Kidney glomerular epithelial cell (primary cell): ENCODE results near the gene RNF5.

Experiments used
- DNase-seq: peaks from one replicate; lab custom pipeline; 2025; lab: John Stamatoyannopoulos, UW

Gene RNF5

DNA sequence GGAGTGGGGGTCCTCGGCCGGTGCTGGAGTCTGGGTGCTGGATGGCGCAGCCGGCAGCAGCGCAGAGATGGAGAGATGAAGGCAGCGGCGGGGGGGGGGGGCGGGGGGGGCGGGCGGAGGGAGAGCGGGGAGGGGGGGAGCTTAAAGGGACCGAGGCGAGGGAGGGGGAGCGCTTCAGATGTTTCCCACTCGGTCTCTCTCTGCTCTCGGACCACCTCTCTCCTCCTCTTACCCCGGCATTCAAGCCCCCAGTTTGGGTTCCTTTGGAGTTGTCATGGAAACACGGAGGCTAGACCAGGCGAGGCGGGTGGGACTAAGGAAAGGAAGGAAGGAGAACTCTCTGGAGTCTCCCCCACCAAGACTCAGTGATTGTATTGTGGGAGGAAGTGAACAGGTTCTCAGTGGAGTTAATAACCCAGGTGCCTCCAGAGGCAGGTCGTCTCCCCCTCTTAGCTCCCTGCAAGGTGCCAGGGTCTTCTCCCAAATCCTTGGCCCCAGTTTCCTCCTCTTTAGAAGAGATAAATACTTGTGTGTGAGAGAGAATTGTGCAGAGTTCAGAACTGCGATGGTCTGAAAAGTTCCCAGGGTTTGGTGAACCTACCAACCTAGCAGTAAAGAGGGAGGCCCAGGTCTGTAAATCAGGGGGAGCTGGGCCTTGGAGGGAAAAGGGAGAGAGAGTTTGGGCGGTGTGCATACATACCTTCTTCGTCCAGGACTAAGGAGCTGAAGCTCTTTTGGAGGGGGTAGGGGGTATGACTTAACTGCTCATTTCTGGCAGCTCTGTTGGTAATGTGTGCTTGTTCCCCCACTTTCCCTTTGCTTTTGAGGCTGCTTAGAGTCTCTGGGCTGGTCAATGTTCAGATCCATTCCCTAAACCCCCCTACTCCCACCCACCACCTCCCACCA, 26.1 kb upstream of the RNF5 start, which contains the start of gene PRRT1:
TSS of gene PRRT1 (minus strand) at position 77 of the 906 bp plus-strand sequence. CDS start 112 bp downstream, outside the sequence.
- no peak for DNase-seq

GRCh38 chr6:32152769-32153563, 25.2 kb upstream of the RNF5 start:
- DNase-seq = peak; percentile 58

DNA sequence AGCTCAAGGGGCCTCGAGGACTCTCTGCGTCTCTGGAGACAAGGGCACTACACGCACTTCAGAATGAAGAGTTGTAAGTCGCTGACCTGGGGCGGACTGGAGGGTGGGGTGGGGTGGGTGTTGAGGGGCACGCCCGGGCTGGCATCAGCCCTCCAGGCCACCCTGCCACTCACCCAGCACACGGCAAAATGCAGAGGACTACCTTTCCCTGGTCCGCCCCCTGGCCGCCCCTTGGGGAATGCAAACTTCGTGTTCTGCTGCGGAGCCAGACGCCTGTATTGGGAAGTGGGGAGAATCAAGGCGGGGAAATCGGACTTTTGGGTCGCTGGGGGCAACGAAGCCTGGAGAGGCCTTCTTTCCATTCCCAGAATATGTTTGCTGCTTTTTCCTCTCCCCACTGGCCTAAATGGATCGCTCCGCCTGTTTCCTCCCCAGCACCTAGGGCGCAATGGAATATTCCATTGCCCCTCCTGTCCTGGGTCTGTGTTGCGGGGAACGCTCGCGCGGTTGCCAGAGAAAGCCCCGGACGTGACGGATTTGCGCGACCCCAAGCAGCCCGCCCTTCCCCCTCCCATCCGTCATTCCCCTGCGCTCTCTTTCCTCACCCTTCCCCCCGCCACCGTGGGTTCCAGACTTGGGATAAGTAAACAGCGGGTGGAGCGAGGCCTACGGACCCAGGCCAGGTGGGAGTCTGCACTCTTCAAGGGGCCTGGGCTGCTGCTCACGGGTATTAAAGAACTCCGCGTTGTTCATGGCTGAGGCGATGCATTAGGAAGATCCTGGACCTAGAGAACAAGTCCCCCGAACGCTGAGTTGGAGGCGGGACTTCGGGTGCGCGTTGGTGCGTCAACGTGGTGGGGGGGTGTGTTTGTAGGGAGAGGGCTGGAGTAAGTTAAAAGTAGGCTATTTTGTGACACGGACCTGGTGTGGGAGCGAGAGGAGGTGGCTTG, 24.4 kb upstream of the RNF5 start, which contains the start of gene PPT2:
TSS of gene PPT2 (plus strand) at position 578 of the 950 bp plus-strand sequence. CDS start 454 bp downstream, outside the sequence.
- DNase-seq = peak; percentile 71

DNA sequence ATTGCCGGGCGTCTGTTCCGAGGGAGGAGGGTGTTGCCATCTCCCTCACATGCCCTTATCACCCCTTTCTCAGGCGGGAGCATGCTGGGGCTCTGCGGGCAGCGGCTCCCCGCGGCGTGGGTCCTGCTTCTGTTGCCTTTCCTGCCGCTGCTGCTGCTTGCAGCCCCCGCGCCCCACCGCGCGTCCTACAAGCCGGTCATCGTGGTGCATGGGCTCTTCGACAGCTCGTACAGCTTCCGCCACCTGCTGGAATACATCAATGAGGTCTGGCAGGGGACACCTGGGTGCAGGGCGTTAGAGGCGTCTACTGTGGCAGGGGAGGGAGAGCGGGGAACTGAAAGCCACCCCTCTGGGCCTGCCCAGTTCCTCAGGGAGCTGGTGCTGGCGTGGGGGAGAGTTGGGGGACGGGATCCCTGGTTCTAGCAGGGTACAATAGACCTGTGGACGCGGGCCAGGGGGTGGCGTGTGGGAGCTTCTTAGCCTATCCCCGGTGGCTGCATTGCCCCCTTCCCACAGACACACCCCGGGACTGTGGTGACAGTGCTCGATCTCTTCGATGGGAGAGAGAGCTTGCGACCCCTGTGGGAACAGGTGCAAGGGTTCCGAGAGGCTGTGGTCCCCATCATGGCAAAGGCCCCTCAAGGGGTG, 23.6 kb upstream of the RNF5 start:
- DNase-seq = peak; percentile 40

GRCh38 chr6:32156891-32157290, 21.3 kb upstream of the RNF5 start:
- no peak for DNase-seq

GRCh38 chr6:32158052-32158451, 20.2 kb upstream of the RNF5 start:
- no peak for DNase-seq

GRCh38 chr6:32163559-32164258, 14.5 kb upstream of the RNF5 start:
- DNase-seq = no peak

- no peak for DNase-seq
Observed at GRCh38 chr6:32164295-32164694, 13.9 kb upstream of the RNF5 start, which contains the start of gene EGFL8. Gene EGFL8, plus strand, starts transcription at chr6:32164595. Its CDS starts 1,571 bp downstream, at chr6:32166166.

GRCh38 chr6:32166411-32167061, 11.7 kb upstream of the RNF5 start:
- DNase-seq = no peak

DNA sequence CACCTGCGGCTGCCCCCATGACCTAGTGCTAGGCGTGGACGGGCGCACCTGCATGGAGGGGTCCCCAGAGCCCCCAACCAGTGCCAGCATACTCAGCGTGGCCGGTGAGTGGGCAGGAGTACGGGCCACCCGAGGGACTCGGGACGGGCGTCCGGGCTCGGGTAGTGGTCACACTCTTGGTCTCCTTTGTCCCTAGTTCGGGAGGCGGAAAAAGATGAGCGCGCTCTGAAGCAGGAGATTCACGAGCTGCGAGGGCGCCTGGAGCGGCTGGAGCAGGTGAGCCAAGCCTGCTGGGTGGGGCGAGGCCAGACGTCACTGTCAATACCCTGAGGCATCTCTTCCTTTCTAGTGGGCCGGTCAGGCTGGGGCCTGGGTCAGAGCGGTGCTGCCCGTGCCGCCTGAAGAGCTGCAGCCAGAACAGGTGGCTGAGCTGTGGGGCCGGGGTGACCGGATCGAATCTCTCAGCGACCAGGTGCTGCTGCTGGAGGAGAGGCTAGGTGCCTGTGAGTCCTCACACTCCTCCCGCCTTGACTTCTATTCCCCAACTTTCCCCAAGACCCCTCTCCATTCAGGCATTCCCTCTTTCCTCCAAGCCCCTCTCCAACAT, 10.9 kb upstream of the RNF5 start:
- no peak for DNase-seq

GRCh38 chr6:32167761-32168262, 10.4 kb upstream of the RNF5 start:
- no peak for DNase-seq

DNA sequence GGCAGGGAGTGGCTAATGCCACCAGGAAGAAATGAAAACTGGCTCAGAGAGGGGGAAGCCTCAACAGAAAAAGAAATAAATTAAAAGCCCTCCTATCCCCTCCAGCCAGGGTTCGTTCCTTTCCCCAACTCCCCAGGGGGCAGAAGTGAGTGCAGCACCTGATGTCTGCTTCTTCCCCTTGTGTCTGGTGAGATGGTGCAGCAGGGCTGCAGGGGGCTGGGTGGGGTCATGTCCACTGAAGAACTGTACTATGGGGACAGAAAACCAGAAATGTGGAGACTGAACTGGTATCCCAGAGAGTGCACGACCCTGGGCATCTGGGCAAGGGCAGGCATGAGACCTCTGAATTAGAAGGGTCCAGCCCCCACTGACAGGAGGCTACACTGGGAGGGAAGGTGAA, 9.9 kb upstream of the RNF5 start:
- DNase-seq = no peak

DNA sequence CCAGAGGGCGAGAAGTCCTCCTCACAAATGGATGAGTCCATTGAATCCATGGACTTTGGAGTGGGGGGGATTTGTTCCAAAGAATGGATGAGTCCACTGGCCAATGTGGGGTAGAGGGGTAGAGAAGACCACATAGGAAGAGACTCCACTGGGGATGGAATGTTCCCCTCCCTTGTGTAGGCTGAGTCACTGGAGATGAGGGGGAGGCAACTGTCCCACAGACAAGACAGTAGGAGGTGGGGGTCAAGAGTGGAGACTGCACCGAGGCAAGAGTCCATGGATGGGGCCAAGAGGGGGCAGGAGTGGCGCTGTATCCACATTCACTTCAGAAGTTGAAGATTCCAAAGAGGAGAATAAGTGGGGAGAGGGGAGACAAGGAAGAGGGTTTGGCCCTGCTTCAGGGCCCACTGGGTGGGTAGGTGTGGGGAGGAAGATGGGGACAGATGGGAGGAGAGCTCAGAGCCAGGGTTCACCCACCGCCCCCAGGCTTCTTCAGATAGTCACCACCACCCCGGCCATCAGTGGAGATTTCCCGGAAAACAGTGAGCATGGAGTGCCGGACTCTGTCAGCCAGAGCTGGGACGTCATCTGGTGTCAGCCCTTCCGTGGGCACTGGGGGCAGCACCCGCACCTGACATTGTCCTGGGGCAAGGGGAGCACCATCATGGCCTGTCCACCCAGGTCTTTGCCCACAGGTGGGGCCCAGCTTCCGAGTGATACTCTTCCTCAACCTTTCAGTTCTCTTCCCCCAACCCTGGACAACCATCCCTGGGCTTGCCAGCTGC, 9.2 kb upstream of the RNF5 start:
- no peak for DNase-seq

DNA sequence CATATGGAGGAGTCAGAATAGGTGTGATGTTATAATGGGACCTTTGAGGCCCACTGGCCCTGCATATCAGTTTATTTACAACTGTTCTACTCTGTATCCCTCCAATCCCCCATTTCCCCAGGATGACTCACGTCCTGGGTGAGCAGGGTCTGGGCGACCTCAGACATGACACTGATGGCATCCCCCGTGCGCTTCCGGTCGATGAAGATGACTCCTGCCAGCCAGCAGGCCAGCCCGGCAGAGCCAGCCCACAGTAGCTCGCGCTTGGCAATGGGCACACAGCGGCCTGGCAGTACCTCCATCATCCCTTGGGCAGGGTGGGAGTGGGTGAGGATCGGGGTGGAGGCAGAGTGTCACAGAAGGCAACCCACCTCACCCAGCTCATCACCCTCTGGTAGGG, 7.9 kb upstream of the RNF5 start:
- no peak for DNase-seq

DNA sequence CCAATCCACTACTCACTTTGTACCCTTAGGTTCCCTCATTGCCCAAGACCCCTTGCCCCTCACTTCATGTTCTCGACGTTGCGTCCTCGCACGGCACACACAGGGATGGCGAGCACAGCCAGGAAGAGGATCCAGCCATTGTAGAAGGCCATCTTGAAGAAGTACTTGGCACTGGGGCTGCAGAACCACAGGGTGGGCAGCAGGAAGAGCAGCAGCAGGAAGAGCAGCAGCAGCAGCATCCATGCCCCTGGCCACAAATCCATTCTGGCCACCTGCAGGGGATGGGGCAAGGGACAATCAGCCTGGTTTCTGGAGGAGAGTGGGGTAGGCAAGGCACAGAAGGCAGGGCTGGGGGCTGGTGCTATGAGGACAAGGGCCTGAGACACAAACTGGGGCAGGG, 7.0 kb upstream of the RNF5 start:
- DNase-seq = no peak

DNA sequence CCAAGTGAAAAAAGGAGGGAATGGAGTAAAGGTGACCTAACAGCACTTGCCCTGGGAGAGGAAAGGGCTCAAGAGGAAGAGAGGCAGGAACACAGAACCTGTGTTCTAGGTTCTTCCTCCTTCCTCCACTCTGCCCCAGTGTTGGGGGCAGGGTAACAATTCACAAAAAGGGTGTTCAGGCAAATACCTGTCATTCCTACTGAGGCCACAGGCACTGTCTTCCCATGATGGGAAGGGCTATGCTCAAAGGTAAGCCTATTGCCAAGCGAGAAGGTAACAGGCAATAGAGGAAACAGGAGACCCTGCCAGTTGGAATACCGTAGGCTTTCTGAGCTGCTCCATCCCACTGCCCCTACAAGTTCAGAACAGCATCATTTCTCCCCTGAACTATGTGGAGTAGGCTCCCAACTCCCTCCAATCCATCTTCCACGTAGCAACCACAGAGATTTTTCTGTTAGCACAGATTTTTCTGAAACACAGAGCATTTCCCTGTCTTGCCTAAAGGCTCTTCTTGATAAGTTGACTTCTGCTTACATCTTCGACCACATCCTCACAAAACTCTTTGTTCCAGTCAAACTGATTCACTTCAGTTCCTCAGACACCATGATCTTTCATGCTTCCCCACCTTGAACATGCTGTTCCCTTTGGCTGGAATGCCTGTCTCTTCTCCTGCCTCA, 5.0 kb upstream of the RNF5 start:
- DNase-seq = no peak

- DNase-seq = no peak
Observed at GRCh38 chr6:32174416-32174815, 3.8 kb upstream of the RNF5 start.

DNA sequence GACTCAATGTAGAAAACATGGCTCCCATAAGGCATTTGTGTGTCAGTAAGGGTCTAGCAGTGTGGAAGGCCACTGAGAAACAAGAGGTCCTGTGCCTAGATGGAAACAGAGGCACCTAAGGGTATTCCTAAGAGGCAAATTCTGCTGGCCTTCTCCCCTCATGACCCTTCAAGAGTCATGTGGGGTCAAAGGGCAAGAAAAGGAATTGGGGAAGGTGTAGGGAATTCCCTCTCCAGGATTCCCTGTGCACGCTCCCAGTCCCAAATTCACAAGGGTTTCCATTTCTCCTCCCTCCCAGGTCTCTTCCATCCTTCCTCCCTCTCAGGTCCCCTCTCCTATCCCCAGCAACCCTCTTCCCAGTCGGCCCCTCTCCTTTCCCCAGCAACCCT, 2.9 kb upstream of the RNF5 start:
- no peak for DNase-seq
